Activated CD4-positive, alpha-beta T cell treated with anti-CD3 and anti-CD28 coated beads, Interleukin-2, amount 50 U/mL, for 4 hours (primary cell): ENCODE results near the gene LATS2.
A peak's percentile ranks its signal among the peaks of the same experiment; 100 is the strongest.

ENCODE experiments used
- DNase-seq, 2 experiments: peaks; one replicate each; pipeline ENCODE4 v3.0.0-alpha.2; 2020

Gene LATS2

GRCh38 chr13:21061029-21061763 is at the start of gene LATS2:
Gene LATS2 (minus strand): TSS chr13:21061586. CDS start chr13:21046026, 15,560 bp downstream.
- peak; percentile 23 to 27 for DNase-seq

- DNase-seq = no peak
Measured at GRCh38 chr13:21109168-21109567, 47.8 kb upstream of the LATS2 start.

- no peak for DNase-seq
Measured at GRCh38 chr13:21106089-21106488, 44.7 kb upstream of the LATS2 start.

GRCh38 chr13:21104199-21105019 is 43.0 kb upstream of the LATS2 start:
- DNase-seq = no peak

- no peak for DNase-seq
Measured at GRCh38 chr13:21101865-21102576, 40.6 kb upstream of the LATS2 start.

GRCh38 chr13:21100994-21101757 is 39.8 kb upstream of the LATS2 start:
- no peak for DNase-seq

- no peak for DNase-seq
Measured at GRCh38 chr13:21100211-21100610, 38.8 kb upstream of the LATS2 start.

GRCh38 chr13:21095311-21095710 is 33.9 kb upstream of the LATS2 start:
- DNase-seq = no peak

GRCh38 chr13:21089830-21090229 is 28.4 kb upstream of the LATS2 start:
- DNase-seq = no peak

GRCh38 chr13:21088534-21088933 is 27.1 kb upstream of the LATS2 start:
- DNase-seq = no peak

GRCh38 chr13:21086929-21087328 is 25.5 kb upstream of the LATS2 start:
- DNase-seq = no peak

GRCh38 chr13:21081926-21082325 is 20.5 kb upstream of the LATS2 start:
- no peak for DNase-seq

GRCh38 chr13:21080593-21080891 is 19.2 kb upstream of the LATS2 start:
- DNase-seq = no peak

- DNase-seq = no peak
Measured at GRCh38 chr13:21079761-21080592, 18.6 kb upstream of the LATS2 start.

GRCh38 chr13:21079221-21079620 is 17.8 kb upstream of the LATS2 start:
- DNase-seq = no peak

GRCh38 chr13:21078501-21078900 is 17.1 kb upstream of the LATS2 start:
- DNase-seq = no peak

GRCh38 chr13:21077788-21078353 is 16.5 kb upstream of the LATS2 start:
- no peak for DNase-seq

- no peak for DNase-seq
Measured at GRCh38 chr13:21077076-21077787, 15.8 kb upstream of the LATS2 start.

- no peak for DNase-seq
Measured at GRCh38 chr13:21076253-21076652, 14.9 kb upstream of the LATS2 start.

GRCh38 chr13:21075379-21076249 is 14.2 kb upstream of the LATS2 start:
- DNase-seq = no peak
